GM18870 (cell line): Measurements from ENCODE around the gene CYB561D2.
A peak's percentile ranks its signal among the peaks of the same experiment; 100 is the strongest.

Experiments
- ATAC-seq: cut with Tn5 transposase; IDR thresholded peaks from one replicate; pipeline ENCODE4 v1.9.1; 2021; ENCODE audit warnings: moderate library complexity; ENCODE audit not compliant: unreplicated experiment

The CYB561D2 gene

DNA sequence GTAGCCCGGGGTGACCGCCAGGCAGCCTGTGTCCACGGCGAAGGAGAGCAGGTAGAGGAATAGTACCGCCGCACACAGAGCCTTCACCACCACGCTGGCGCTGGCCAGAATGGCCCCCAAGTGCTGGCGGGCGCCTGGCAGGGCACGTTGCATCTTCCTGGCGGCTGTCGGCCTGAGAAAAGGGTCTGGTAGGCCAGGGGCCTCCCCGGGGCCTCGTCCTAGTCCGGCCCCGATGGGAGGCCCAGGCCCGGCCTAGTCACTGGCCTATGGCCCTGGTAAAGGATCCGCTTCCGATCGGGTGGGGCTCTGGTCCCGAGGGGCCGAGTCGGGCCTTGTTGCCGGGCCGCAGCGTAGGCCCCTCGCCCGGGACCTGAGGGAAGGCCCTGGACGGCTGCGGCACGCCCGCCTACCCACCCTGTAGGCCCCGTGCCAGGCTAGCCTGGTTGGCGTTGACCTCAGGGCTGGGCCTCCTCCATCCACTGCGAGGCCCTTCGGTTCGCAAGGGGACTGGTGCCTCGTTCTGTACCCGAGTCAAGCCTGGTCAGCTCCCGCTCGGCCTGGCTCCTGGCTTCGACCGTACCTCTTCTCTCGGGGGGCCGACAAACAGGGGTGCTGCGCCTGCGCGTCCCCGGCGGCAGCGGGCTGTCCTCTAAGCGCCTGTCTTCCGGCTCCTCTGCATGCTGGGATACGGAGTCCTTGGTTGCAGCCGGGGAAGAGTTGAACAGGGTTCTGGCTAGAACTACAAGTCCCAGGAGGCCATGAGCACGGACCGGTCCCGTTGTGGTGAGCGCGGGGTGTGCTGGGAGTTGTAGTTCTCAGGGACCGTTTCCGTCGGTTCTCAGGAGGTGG is 8.5 kb downstream of the CYB561D2 start, which contains the start of gene TMEM115:
TSS of gene TMEM115 (minus strand) at position 611 of the 849 bp plus-strand sequence. CDS start at position 153, 458 bp downstream.
- peak; percentile 94 for ATAC-seq

DNA sequence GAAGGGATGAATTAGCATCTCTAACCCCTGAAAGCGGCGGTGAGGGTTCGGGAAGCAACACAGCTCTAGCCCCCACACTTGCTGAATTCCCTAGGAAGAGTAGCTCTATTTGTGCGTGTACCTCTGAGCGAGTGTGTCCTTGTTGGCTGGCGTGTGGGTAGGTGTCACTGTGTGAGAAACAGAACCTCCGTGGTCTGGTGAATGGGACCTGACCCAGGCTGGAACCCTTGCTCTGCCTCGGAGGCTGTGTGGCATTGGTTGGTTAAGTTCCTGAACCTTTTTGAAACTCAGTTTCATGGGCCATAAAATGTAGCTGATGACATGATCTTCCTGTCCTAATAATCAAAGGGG is 9.1 kb downstream of the CYB561D2 start:
- peak; percentile 12 for ATAC-seq

DNA sequence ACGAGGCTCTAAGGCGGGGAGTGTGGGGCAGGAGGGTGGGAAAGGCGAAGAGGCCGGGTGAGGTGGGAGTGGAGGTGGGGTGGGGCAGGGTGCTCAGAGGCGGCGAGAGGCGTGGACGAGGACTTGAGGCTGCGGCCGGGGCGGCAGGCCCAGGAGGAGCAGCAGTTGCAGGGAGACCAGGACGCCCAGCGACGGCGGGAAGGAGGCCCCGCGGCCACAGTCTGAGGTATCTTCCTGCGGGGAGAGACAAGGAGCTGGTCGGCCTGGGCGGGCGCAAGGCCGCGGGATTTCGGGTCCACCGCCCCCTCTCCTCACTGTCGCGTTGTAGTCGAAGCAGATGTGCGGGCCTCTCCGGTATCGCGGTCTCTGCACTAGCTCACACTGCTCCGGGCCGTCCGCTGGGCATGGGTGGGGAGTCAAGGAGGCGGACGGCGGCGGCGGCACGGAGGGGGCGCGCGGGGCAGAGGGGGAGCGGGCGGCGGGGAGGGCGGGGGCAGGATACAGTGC is 14.0 kb downstream of the CYB561D2 start:
- no peak for ATAC-seq

DNA sequence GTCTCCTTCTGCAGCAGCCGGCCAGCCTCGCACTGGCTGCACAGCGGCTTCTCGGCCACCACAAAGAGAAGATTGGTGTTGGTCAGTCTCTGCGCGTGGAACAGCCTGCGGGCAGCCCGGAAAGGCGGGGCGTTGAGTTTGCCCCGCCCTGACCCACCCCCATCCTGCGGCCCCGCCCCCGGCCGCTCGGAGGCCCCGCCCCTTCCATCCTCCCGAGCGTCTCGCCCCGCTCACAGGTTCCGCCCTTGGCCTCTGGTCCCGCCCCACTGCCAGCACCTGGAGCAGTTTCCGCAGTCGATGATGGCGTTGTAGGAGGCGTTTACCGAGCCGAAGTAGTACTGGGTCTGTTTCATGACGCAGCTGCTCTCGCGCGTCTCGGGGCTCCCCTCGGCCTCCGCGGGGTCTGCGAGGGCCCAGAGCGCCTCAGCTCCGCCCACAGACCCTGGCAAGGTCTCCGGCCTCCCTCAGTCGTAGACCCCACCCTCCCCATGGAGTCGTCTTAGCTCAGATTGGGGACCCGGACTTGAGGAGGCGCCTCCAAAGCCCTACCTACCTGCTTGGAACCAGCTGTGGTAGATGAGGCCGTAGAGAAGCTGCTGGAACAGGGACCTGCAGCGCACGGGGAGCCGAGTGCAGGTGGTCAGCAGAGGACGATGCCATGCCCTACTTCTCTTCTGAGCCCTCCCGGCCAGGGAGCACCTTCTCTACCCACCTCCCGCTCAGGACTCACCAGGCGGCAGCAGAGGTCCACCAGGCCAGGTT is 14.6 kb downstream of the CYB561D2 start:
- peak; percentile 62 for ATAC-seq

DNA sequence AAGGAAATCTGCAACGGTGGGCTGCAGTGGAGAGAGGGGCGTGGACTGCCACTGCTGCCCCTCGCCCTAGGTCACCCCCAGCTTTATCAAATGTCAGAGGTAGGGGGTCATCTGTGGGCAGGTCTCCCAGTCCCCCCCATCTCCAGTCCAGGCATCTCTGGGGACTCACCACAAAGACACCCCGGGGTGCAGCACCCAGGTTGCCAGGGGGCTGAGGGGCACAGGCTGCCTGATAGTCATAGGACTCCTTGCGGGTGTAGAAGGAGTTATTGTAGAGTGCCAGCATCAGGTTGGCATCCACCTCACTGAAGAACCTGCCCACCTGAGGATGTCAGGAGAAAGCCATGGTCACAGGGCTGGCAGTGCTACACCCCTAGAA is 15.2 kb downstream of the CYB561D2 start:
- no peak for ATAC-seq

DNA sequence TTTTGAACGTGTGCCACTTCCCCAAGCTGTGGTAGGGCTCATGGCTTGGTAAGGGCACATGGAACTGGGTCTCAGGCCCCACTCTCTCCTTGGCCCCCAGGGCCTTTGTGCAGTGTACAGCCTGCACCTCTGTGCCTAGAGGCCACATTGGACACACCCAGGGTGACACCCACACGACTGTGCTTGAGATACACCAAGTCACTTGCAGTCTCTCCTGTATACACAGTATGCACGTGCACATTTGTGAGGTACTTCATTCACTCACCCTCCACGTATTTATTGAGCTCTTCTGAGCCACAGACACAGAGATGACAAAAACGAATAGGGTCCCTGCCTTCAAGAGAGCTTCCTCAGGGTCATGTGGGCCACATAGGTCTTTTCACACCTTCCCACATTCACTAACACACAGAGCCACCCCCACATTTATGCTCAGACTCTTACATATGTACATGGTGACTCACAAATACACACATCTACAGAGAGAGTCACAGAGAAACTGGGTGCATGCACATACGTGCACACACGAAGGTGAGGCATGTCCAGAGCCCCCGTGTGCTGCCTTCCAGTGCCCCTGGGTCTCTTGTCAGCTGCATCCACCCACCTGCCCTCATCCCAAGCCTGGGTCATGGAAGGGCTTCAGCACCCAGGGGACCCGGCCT is 18.5 kb downstream of the CYB561D2 start:
- ATAC-seq, result no peak

DNA sequence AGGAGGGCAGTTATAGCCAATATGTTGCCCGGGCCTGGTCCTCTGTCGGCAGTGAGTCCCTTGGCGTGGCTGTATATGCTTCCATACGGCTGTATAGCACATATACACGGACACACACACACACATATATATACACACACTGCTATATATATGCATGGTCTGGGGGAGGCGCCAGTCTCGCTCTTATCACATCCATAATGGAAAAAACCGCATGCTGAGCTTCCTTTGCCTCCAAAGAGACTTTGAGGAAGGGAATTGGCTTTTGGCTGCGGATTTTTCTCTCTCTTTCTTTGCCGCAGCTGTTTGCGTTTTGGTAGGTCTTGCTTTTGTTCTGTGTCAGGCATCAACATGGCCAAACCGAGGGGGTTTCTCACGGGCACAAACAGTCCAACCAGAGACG is 19.9 kb downstream of the CYB561D2 start:
- ATAC-seq, result no peak

DNA sequence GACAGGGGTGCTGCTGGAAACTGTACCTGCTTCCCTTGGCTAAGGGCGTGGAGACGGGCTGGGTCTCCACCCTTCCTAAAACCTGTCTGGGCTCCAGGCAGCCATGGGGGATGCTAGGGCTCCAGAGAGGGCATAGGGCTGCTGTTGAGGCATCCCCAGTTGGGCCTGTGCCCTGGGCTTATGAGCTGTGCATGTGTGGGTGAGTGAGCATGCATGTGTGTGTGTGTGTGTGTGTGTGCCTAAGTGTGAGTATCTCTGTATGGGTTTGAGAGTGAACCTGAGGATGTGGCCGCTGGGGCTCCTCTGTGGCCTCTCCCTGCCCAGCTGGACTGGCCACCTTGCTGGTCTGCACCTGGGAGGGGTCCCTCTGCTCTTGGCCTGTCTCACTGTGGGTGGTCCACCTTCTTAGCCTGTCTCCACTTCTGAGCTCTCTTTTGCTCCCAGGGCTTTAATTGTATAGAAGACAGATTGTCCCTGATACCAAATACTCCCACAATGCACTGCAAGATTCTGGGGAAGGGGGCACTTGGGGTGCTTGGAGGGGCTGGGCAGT is 20.5 kb downstream of the CYB561D2 start:
- no peak for ATAC-seq

DNA sequence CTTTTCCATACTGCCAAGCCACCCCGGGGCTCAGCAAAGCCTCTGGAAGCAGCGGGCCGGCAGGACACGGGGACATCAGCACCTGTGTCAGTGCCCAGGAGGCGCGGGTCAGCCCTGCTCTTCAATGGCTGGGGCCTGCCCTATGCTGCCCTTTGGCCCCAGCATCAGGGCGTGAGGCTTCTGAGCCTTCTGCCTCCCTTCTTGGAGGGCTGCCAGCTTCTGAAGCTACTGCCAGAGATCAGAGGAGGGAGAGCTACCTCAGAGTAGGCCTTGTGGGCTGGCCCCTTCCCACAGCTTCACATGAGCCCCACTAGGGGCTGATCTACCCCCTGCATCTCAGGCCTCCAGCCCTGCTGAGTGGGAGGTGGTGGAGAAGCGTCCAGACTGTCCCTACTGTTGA is 21.7 kb downstream of the CYB561D2 start:
- ATAC-seq, result no peak

DNA sequence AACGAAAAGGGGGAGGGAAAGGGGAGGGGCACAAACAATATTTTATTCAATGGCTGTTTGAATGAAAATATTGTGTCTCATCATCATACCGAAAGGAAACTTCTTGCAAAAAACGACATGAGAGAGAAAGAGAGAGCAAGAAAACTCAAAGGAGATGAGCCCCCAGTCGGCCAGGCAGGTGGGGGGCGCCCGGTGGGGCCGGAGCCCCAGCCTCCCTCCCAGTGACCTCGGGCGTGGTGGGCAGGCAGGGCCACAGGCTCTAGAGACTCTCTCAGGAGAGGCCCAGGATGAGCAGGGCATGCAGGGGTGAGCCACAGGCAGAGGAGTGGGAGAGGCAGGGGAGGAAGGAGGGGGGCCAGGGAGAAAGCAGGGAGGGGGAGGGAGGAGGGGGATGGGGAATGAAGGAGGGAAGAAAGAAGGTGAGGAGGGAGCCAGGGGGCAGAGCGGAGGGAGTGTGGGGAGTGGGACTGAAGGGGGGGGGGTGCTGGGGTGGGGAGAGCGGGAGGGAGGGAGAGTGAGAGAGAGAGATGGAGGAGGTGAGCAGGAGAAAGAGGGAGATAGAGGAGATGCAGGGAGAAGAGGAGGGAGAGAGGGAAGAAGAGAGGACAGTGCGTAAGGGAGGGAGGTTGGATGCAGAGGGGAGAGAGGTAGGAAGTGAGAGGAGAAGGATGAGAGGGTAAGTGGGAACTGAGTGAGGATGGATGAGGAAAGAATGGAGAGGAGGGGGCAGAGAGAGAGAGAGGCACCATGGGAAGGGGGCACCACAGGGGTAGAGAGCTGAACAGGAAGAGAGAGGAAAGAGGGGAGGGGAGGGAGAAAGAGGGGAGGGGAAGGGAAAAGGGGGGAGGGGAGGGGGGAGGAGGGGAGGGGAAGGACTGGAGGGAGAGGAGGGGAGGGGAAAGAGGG is 22.7 kb downstream of the CYB561D2 start:
- ATAC-seq, result no peak

DNA sequence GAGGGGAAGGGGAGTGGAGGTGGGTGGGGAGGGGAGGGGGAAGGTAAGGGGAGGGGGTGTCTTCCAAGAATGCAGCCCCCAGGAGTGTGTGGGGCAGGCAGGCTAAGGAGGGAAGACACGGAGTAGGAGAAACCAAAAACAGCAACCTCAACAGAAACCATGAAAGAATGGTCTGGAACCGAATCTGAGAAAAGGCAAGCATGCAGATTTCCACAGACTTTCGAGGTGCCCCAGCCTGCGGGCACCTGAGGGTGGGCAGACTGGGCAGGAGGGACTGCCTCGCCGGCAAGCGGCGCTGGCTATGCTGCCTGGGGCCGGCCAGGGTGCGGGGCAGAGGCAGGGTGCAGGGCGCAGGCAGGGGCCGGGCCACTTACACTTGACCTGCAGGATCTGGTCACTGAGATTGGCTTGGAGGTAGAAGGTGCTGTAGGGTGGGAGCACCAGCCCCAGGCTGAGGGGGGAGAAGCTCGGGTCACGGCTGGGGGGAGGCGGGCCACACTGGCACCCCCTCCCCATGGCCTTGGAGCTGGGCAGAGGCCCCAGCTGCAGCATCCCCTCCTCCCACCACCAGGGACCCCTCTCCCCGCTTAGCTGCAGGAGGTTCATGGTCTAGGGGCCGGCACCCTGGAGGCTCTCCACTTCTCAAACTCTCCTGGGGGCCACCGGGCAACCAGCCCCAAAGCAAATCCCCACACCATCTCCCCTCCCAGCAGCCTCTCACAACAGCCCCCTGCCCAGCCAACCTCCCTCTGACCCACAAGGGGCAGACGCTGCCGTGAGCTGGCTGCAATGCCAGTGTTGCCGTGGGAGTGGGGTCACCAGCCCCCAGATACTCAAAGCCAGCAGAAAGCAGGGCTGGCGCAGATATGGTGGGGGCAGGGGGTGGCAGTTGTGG is 23.9 kb downstream of the CYB561D2 start:
- ATAC-seq, result no peak

DNA sequence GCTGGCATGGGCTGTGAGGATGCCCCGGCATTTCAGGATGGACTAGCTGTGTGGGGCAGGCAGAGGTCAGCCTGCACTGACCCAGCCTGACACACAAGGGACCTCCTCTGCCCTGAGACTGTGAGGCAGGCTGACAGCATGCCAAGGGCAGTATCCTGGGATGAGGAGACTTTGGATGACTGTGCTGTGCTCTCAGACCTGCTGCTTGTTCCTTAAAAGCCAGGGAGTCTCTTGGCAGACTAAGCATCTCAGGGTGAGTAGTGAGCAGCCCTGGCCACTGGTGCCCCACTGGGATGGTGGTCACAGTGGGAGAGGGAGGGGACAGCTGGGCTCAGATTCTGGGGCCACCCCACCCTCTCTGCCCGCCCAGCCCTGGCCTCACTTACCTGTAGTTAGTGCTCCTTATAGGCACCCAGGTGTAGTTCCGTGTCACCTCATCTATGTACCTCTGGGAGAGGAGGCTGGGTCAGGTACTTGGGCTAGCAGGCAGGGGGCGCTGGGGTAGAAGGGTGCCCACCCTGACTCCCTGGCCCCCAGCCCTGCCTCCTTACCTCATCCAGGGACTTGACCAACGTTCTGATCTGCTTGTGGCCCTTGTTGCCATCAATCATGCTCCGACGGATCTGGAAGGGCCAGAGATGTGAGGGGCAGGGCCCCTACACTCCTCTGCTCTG is 24.7 kb downstream of the CYB561D2 start:
- no peak for ATAC-seq

DNA sequence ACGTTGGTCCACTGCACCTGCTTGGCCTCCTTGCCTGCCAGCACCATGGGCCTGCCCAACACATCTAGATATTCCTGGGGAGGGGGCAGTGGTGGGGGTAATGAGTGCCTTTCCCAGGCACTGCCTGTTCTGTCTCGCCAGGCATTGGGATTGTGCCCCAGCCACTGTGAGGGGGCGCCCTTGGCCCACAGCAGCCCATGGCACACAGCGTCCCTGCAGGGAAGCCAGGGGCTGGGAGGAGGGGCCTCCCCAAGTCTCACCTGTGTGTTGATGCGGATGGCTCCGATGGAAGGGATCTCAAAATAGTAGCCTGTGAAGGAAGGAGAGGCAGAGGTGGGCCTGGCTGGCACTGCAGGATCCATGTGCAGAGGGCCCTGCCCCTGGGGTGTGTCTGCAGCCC is 27.4 kb downstream of the CYB561D2 start:
- no peak for ATAC-seq

DNA sequence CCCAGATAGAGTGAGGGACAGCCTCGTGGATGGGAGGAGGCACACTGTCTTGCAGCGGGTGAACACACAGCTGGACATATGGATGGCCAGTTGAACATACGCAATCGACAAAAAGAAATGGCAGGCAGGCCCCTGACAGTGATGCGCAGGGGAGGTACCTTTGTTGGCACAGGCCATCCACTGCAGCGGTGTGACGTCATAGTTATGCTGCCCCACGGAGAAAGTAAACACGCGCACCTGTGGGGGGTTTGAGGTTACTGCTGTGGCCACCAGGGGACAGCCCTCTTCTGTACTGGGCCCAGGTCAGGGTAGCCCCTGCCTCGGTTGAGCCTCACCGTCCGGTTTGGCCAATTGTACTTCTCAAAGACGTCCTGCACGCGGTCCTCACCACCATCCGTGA is 28.1 kb downstream of the CYB561D2 start:
- ATAC-seq, result no peak

DNA sequence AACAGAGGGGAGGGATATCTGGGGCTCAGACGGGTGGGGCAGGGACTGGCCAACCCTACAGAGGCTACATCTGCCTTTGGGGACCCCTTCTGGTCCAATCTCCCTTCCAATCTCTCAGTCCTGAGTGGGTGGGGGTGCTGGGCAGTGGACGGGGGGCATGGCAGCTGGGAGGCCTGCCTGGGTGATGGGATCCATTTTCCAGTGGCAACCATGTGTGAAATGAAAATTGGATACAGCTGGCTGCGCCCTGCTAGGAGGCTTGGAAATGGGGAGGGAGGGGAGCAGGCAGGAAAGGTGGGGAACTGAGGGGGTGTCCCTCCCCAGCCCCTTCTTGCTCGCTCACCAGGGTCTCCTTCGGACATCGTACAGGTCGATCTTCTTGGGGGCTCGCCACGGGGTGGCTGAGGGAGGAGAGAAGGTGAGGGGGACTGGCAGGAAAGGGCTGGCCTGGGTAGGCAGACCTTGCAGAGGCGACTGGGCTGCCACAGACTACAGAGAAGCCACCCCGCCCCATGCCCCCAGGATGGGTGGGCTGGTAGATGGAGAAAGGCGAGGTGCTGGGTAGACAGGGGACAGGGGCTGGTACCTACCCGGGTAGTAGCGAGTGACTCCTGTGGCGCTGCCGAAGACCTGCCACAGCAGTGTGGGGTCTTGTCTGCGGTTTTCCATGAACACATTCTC is 29.9 kb downstream of the CYB561D2 start:
- ATAC-seq, result no peak

DNA sequence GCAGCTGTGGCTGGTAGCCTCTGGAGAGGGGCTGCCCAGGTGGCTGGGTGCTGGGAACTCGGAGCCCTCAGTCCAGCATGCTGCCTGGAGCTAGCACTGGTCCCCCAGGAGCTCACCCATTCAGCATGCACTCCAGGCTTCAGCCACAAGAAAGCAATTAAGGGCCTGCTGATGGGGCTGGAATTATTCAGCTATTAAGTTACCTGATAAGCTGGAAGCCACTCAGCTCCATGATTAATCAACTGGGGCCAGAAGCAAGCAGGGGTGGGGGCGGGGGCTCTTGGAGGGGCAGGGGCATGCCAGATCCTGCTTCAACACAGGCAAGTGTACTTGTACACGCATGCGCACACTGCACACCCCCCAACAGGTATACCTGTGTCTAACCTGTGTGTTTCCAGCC is 30.7 kb downstream of the CYB561D2 start:
- no peak for ATAC-seq

DNA sequence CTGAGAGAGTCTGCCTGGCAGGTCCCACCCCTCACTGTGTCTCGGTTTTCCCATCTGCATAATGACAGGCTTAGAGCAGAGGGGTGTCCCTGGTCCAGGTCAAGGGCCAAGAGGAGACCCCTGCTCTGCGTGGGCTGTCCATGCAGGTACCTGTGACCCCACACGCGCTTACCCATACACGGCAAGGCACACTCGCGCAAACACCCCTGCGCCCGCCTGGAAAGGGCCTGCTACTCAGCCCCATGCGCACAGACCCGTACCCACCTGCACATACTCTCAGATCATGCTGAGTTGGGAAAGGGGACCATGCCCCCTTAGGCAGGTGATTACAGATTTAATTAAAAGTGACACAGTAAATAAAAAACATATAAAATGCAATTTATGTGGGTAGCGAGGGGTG is 32.1 kb downstream of the CYB561D2 start:
- no peak for ATAC-seq

DNA sequence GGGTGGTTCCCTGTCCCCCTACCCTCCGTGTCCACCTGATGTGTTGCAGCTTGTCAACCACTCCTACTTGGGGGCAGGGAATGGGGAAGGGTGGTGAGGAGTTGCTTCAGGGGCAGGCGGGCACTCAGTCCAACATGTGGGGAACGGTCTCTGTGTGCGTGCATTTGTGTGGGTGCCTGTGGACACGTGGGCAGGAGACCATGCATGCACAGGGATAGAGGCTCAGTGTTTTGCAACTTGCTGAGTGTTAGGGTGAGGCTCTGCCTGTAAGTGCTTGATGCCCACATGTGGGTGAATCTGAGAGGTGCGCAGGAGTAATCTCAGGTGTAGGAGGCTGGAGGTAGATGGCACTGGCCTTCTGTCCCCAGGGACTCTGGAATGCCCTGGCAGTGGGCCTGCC is 33.1 kb downstream of the CYB561D2 start:
- ATAC-seq, result no peak
